Measurements from ENCODE around the gene IGFALS. TPM values are rescaled to one million over a fixed set of nuclear protein-coding genes. Genes with fewer than 3 reads are reported as not detected.

IGFALS gene
- polyA plus RNA-seq, 1 donor from 2014 or later, result 1.2 TPM

DNA sequence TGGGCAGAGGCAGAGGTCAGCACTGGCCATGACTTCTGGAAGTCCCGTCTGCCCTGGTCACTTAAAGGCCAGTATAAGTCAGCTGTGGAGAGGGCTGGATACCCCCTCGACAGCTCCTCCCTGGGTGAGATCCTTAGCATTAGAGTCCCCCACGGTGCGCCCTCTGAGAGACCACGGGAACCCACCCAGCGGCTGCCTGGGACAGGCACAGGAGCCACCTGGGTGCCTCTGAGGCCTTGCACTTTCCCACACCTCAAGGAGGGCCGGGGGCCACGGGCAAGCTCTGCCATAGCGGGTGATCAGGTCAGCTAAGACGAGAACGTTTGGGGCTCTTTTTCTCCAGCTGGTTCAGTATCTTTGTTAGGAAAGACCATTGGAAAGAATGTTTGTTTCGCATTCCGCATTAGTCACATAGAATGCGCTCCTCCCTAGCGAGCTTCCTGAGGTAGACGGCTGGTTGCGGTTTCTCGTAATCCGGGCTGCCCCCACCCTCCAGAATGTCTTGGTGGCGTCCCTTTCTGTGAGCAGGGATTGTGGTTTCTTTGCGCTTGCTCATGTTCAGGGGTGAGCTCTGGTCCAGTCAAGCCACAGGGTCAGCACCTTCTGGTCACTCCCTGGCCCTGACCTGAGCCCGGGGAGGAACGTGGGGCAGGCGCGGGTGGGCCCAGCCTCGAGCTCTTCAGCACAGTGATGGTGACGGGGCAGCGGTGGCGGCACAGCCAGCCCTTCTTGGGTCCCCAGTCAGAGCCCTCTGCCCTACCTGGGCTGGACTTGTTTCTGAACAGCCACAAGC, 47.4 kb downstream of the IGFALS start:
- no peak overlapping the region for H2AFZ ChIP-seq (ENCODE audit: low read depth, low read length)
- no peaks in the 10 kb centered on the region for H4K20me1 ChIP-seq (ENCODE audit: insufficient read depth)
- H3K36me3 ChIP-seq (ENCODE audit: insufficient read depth, low read length), result peaks cover 7% of the 10 kb centered on the region
- H3K4me3 ChIP-seq (ENCODE audit: low read length), result no peak overlapping the region
- no peak overlapping the region for H3K27ac ChIP-seq (ENCODE audit: low read length)
- TF ChIP-seq MXI1 (conservative IDR thresholded peaks at IDR 0.05; ENCODE audit: poor library complexity, severe bottlenecking), result no peak
- TF ChIP-seq SMC3 (conservative IDR thresholded peaks at IDR 0.05; ENCODE audit: poor library complexity), result no peak
- TF ChIP-seq, protein P1, sequence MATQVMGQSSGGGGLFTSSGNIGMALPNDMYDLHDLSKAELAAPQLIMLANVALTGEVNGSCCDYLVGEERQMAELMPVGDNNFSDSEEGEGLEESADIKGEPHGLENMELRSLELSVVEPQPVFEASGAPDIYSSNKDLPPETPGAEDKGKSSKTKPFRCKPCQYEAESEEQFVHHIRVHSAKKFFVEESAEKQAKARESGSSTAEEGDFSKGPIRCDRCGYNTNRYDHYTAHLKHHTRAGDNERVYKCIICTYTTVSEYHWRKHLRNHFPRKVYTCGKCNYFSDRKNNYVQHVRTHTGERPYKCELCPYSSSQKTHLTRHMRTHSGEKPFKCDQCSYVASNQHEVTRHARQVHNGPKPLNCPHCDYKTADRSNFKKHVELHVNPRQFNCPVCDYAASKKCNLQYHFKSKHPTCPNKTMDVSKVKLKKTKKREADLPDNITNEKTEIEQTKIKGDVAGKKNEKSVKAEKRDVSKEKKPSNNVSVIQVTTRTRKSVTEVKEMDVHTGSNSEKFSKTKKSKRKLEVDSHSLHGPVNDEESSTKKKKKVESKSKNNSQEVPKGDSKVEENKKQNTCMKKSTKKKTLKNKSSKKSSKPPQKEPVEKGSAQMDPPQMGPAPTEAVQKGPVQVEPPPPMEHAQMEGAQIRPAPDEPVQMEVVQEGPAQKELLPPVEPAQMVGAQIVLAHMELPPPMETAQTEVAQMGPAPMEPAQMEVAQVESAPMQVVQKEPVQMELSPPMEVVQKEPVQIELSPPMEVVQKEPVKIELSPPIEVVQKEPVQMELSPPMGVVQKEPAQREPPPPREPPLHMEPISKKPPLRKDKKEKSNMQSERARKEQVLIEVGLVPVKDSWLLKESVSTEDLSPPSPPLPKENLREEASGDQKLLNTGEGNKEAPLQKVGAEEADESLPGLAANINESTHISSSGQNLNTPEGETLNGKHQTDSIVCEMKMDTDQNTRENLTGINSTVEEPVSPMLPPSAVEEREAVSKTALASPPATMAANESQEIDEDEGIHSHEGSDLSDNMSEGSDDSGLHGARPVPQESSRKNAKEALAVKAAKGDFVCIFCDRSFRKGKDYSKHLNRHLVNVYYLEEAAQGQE (IDR thresholded peaks at IDR 0.05; ENCODE audit: borderline replicate concordance), result no peak
- TF ChIP-seq, protein P2, sequence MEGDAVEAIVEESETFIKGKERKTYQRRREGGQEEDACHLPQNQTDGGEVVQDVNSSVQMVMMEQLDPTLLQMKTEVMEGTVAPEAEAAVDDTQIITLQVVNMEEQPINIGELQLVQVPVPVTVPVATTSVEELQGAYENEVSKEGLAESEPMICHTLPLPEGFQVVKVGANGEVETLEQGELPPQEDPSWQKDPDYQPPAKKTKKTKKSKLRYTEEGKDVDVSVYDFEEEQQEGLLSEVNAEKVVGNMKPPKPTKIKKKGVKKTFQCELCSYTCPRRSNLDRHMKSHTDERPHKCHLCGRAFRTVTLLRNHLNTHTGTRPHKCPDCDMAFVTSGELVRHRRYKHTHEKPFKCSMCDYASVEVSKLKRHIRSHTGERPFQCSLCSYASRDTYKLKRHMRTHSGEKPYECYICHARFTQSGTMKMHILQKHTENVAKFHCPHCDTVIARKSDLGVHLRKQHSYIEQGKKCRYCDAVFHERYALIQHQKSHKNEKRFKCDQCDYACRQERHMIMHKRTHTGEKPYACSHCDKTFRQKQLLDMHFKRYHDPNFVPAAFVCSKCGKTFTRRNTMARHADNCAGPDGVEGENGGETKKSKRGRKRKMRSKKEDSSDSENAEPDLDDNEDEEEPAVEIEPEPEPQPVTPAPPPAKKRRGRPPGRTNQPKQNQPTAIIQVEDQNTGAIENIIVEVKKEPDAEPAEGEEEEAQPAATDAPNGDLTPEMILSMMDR (IDR thresholded peaks at IDR 0.05; ENCODE audit: poor library complexity, severe bottlenecking), result no peak
- H3K9ac ChIP-seq (ENCODE audit: low read length), result no peak overlapping the region
- H3K9me3 ChIP-seq (ENCODE audit: low read length), result no peaks in the 10 kb centered on the region
- no peak overlapping the region for H3K4me2 ChIP-seq (ENCODE audit: low read length)
- no peaks in the 10 kb centered on the region for H3K27me3 ChIP-seq (ENCODE audit: insufficient read depth, low read depth, low read length)
- H3K79me2 ChIP-seq (replicated peaks; ENCODE audit: insufficient read depth, low read length), result no peaks in the 10 kb centered on the region
- H3F3A ChIP-seq (ENCODE audit: insufficient read depth, low read length, poor library complexity, severe bottlenecking), result no peaks in the 10 kb centered on the region
- no peaks in the 10 kb centered on the region for H3K9me2 ChIP-seq (ENCODE audit: insufficient read depth, low read length)

DNA sequence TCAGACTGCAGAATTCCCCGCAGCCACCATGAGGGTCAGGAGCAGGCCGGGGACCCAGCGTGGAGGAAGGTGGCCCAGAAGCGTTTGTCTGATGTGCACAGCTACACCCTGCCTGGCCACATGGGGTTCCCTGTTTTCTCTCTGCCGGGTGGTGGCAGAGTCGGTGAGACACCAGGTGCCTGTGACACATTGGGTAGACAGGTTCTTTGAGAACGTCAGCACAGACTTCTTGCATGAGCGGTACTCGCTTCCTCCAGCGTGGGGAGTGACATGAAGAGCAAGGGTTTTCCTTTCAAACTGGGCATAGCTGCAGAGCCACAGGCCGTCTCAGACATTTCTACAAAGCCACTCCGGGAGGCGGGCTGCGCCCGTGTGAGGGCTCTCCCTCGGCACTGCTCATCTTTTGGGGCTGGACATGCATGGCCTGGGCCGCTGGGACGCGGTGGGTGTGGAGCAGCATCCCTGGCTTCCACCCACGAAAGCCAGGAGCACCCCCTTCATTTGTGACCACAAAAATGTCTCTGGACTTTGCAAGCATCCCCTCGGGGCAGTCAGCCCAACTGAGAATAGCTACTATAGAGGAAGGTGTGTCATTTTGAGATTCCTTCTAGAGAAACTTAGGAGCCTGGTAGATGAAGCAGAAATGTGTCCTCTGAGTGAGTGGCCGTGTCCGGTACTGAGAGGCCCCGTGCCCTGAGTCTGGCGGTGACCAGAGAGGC, 48.2 kb downstream of the IGFALS start:
- no peak overlapping the region for H3K4me2 ChIP-seq (ENCODE audit: low read length)
- no peak overlapping the region for H2AFZ ChIP-seq (ENCODE audit: low read depth, low read length)
- no peaks in the 10 kb centered on the region for H3K79me2 ChIP-seq (replicated peaks; ENCODE audit: insufficient read depth, low read length)
- TF ChIP-seq TAF1 (IDR thresholded peaks at IDR 0.05; ENCODE audit: low read depth) (no peak), POLR2AphosphoS5 (IDR thresholded peaks at IDR 0.05) (no peak), EZH2 (IDR thresholded peaks at IDR 0.05; ENCODE audit: borderline replicate concordance, insufficient read depth, low read length, poor library complexity, severe bottlenecking) (no peak)
- no peak overlapping the region for H3K9ac ChIP-seq (ENCODE audit: low read length)
- no peaks in the 10 kb centered on the region for H4K20me1 ChIP-seq (ENCODE audit: insufficient read depth)
- no peaks in the 10 kb centered on the region for H3K9me3 ChIP-seq (ENCODE audit: low read length)
- no peaks in the 10 kb centered on the region for H3K27me3 ChIP-seq (ENCODE audit: insufficient read depth, low read depth, low read length)
- H3K27ac ChIP-seq (ENCODE audit: low read length), result no peak overlapping the region
- peaks cover 7% of the 10 kb centered on the region for H3K36me3 ChIP-seq (ENCODE audit: insufficient read depth, low read length)
- no peaks in the 10 kb centered on the region for H3K9me2 ChIP-seq (ENCODE audit: insufficient read depth, low read length)
- no peak overlapping the region for H3K4me3 ChIP-seq (ENCODE audit: low read length)
- no peaks in the 10 kb centered on the region for H3F3A ChIP-seq (ENCODE audit: insufficient read depth, low read length, poor library complexity, severe bottlenecking)

Measured in neural cell (in vitro differentiated cells).